Uterus (tissue), 2 donors: ENCODE data around the gene PPP3CB.

Experiments used
- POLR2A ChIP-seq, 2 donors: fragments of 450-650 bp; IDR thresholded peaks; one replicate each; pipeline ENCODE4 v1.6.1; 2016; ENCODE audit warnings: antibody characterized with exemption in 2 of 2, mild to moderate bottlenecking in 1 of 2, moderate library complexity in 1 of 2
- TF ChIP-seq, protein P1 (sequence below), 4 experiments: fragments of 200-600 bp in 2 of 4; fragments of 450-650 bp in 2 of 4; sonication (generic) in 2 of 4; IDR thresholded peaks; one replicate each; pipeline ENCODE4 v1.5.1; 2016 to 2019; ENCODE audit warnings: antibody characterized with exemption in 4 of 4, mild to moderate bottlenecking in 2 of 4, moderate library complexity in 1 of 4

DNA sequence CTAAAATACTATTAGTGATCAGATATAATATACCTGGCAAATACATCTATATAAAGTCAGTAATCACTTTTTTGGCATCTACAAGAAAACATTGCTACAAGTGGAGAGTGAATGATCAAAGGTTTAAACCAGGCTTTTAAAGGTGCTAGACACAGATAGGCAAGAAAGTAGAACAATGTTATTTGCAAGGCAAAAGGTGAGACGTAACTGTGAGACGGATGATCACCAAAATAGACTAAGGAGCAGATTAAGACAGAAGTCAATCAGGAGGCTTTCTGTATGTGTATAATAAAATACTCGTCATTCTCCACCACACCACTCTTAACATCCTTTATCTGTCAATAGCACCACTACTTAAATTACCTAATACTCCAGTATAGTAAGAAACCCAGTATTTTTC lies 90.3 kb downstream of the PPP3CB start:
- no peak for TF ChIP-seq POLR2A (IDR thresholded peaks at IDR 0.05)
- TF ChIP-seq, protein P1, sequence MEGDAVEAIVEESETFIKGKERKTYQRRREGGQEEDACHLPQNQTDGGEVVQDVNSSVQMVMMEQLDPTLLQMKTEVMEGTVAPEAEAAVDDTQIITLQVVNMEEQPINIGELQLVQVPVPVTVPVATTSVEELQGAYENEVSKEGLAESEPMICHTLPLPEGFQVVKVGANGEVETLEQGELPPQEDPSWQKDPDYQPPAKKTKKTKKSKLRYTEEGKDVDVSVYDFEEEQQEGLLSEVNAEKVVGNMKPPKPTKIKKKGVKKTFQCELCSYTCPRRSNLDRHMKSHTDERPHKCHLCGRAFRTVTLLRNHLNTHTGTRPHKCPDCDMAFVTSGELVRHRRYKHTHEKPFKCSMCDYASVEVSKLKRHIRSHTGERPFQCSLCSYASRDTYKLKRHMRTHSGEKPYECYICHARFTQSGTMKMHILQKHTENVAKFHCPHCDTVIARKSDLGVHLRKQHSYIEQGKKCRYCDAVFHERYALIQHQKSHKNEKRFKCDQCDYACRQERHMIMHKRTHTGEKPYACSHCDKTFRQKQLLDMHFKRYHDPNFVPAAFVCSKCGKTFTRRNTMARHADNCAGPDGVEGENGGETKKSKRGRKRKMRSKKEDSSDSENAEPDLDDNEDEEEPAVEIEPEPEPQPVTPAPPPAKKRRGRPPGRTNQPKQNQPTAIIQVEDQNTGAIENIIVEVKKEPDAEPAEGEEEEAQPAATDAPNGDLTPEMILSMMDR (IDR thresholded peaks at IDR 0.05), result no peak
